Activated CD4-positive, alpha-beta T cell treated with anti-CD3 and anti-CD28 coated beads, Interleukin-10, Interleukin-2, amounts not matched to agents 100 ng/mL and 50 ng/mL, durations not matched to agents 16 hours and 8 hours (primary cell): ENCODE results near the gene AURKA.

Source experiments
- DNase-seq: peaks from one replicate; pipeline ENCODE4 v3.0.0-alpha.2; 2020

AURKA gene

DNA sequence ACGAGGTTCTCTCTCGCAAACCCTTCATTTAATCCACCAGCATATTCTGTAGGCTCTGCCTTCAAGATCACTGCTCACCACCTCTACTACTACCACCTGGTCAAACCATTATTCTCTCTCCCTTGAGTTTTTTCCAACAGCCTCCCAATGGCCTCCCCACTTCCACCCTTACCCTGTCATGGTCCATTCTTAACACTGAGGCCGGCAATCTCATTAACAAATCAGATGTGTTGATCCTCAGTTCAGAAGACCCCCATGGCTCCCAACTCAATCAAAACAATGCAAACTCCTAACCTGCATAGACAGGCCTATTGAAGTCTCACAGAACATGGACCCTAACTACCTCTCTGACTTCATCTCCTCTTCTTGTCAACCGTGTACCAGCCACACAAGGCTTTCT lies 2.2 kb downstream of the AURKA start:
- no peak for DNase-seq

- no peak for DNase-seq
These were observed 3.1 kb downstream of the AURKA start for GRCh38 chr20:56388882-56389281.

DNA sequence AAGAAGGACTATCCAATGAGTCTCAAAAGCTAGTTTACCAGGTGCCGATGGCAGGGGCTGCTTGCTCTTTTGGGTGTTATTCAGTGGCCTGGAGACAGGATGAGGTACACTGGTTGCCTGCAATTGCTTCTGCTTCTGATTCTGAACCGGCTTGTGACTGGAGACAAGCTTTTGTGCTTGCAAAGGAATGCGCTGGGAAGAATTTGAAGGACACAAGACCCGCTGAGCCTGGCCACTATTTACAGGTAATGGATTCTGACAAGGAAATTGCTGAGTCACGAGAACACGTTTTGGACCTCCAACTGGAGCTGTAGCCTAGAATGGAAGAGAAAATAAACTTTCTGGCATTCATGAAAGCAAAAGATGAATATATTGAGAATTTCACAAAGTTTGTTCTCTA lies 5.8 kb downstream of the AURKA start:
- DNase-seq, result no peak

DNA sequence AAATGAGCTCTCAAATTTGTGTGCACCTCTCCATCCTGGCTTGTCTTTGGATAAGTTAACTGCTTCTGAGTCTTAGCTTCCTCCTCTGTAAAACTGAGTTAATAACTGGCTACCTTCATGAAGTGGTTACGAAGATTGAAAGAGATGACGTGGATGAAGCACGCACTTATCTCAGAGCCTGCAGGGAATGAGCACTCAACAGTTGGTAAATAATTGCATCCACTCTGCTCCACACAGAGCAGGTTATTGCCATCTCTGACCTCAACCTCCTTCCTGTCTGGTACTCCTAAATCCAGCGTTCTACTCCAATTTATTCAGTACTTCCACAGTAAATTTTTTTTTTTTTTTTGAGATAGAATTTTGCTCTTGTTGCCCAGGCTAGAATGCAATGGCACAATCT lies 6.9 kb downstream of the AURKA start:
- no peak for DNase-seq

DNA sequence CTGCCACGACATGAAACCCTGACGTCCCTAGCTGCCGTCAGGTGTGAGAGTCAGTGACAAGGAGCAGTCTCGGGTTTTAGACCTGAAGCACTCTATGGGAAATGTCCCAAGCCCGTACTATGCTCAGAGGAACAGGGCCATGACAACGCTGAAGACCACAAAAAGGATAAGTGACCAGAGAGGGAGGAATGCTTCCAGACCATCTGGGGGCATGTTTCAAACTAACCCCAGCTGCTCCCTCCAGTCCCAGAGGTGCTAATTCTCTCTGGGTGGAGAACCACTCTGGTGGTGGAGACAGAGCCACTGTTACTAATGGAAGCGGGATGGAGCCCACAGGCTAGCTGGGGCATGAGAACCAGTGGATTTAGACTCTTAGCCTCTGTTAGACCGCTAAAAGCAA lies 8.7 kb downstream of the AURKA start:
- no peak for DNase-seq

GRCh38 chr20:56382696-56383095 lies 9.3 kb downstream of the AURKA start:
- no peak for DNase-seq

DNA sequence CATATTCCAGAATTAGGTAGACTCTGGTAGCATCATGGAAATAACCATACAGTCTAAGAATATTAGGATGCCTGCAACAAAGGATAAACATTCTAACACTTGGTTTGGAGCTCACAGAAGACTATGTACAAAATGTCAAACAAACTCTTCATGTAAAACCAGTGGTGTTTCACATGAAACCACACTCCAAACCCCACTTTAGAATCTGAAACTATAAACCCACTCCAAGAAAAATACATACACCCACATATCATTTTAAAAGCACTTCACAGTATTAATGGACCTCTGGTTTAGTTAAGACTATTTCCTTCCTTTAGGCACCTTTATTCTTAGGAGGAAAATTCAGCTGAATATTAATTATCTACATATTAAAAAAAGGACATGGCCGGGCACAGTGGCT lies 10.5 kb downstream of the AURKA start:
- DNase-seq, result no peak

DNA sequence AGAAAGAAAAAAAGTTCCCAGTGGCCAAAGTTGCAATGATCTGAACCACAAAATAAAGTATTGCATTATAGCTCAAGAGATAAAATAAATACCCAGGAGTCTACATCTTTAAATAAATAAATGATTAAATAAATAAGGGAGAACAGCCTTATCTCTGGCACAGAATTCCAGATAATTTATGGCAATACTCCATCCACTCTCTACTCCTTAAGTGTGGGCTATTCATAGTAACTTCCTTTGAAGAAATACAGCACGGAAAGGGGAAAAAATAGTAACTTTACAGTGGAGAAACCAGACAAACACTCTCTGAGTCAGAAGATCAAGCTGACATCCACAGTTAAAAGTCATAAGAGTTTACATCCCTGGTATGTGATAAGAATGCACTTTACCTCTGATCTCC lies 11.6 kb downstream of the AURKA start:
- DNase-seq, result no peak

DNA sequence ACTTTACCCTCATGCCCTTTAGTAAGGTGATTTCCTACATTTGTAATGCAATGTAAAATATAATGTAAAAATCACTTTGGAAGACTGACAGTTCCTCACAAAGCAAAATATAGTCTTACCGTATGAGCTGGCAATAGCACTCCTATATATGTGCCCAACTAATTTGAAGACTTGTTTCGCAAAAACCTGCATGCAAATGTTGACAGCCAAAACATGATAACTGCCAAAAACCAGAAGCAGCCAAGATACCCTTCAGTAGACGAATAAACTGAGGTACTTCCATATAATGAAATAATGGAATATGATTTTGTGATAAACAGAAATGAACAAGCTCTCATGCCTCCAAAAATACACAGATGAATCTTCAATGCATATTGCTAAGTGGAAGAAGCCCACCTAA lies 13.6 kb downstream of the AURKA start:
- no peak for DNase-seq

GRCh38 chr20:56376331-56376730 lies 15.7 kb downstream of the AURKA start:
- no peak for DNase-seq

DNA sequence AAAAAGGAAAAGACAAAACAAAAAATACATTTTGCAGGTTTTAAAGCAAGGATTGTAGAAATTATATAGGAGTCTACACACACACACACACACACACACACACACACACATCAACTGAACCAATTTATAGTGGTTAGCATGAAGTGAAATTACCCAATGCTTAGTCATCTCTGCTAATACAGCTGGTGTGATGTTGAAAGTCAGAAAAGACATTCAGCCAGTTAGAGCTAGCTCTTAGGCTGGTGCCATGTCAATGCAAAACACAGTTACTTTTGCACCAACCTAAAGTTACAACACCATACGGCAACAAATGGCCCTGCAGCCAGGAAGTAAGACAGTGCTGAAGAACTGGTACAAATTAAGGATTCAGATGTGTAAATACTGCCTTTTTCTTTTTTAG lies 18.1 kb downstream of the AURKA start:
- peak; percentile 83 for DNase-seq

GRCh38 chr20:56372850-56373249 lies 19.2 kb downstream of the AURKA start:
- DNase-seq, result peak; percentile 48

GRCh38 chr20:56371977-56372376 lies 20.0 kb downstream of the AURKA start:
- DNase-seq, result no peak

GRCh38 chr20:56369179-56369578 lies 22.8 kb downstream of the AURKA start:
- no peak for DNase-seq

DNA sequence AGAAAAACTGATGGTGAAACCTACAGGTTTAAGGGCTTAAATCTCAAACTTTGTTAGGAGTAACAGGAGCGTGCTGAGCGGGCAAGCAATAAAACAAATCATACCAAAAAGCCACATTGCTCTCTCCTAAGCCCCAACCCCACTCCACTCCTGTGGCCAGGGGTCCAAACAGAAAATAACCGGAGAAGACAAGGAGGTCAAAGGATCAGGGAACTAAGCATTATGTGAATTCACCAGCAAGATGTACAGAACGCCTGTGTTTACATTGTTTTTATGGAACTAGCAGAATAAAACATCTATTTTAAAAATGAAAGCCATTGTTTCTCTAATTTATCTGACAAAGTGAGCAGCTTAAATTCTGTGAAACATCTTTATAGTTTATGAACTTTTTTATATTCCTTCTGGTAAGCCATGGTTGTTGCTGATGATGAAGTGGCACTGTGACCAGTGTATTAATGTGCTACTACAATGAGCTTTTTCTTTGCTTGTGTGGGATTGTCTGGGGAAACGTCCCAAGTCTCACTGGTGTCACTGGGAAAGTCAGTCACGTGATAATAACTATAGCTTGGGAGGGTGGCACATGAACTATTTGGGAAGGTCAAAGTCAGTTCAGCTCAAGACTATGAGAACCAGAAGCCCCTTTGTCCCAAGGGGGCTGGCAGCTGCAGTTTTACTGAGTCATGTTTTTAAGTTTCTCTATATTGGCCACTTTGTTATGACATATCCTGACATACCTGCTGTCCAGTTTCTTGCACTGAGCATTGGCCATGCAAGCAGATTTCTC lies 23.5 kb downstream of the AURKA start:
- DNase-seq, result no peak

GRCh38 chr20:56363491-56363890 lies 28.5 kb downstream of the AURKA start:
- no peak for DNase-seq

- no peak for DNase-seq
These were observed 29.1 kb downstream of the AURKA start for GRCh38 chr20:56362833-56363413.

DNA sequence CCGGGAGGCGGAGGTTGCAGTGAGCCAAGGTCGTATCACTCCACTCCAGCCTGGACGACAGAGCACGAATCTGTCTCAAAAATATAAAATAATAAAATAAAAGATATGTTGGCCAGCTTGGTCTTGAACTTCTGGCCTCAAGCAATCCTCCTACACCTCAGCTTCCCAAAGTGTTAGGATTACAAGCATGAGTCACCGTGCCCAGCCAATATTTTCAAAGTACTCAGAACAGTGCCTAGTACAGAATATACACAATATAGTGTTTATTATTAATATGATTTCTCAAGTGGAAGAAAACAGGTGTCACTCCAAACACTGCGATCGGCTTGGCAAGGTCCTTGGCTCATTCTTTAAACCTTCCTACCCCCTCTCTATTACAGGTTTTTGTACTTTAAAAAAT lies 30.1 kb downstream of the AURKA start:
- DNase-seq, result no peak

GRCh38 chr20:56360908-56361205 lies 31.2 kb downstream of the AURKA start:
- no peak for DNase-seq

GRCh38 chr20:56360133-56360907 lies 31.7 kb downstream of the AURKA start:
- no peak for DNase-seq

GRCh38 chr20:56359212-56360132 lies 32.5 kb downstream of the AURKA start:
- DNase-seq, result peak; percentile 11

- peak; percentile 92 for DNase-seq
These were observed 33.3 kb downstream of the AURKA start, which contains the start of gene FAM210B for GRCh38 chr20:56358600-56359211. FAM210B (plus strand) TSS chr20:56358974; CDS start chr20:56359006, 32 bp downstream.

GRCh38 chr20:56358070-56358469 lies 33.9 kb downstream of the AURKA start:
- DNase-seq, result no peak
